Spleen (tissue), 11 donors: ENCODE data around the gene SNCB. TPM values are rescaled to one million over a fixed set of nuclear protein-coding genes. Genes with fewer than 3 reads are reported as not detected.

Experiments
- DNase-seq: peaks from one replicate; pipeline ENCODE4 v3.0.0-alpha.2; 2020
- H3K27ac ChIP-seq, 8 donors: fragments of 200-600 bp; sonication (generic) in 7 of 8; 1 replicate in 4 of 8; 2 replicates in 4 of 8; pipeline versions ENCODE4 v1.5.0 to v1.8.0; 2016 to 2021; ENCODE audit warnings: inconsistent platforms in 4 of 8, mild to moderate bottlenecking in 4 of 8, moderate library complexity in 1 of 8
- H3K27me3 ChIP-seq, 7 donors: fragments of 200-600 bp; sonication (generic) in 6 of 7; replicated peaks in 1 of 7; 1 replicate in 4 of 7; 2 replicates in 3 of 7; pipeline versions ENCODE4 v1.5.0 to v1.8.0; 2016 to 2021; ENCODE audit warnings: inconsistent platforms in 3 of 7, mild to moderate bottlenecking in 1 of 7
- H3K36me3 ChIP-seq, 6 donors: fragments of 200-600 bp; sonication (generic) in 5 of 6; 1 replicate in 4 of 6; 2 replicates in 2 of 6; pipeline versions ENCODE4 v1.5.0 to v1.8.0; 2016 to 2021; ENCODE audit warnings: inconsistent platforms in 2 of 6
- H3K4me1 ChIP-seq, 6 donors: fragments of 200-600 bp; sonication (generic) in 5 of 6; 1 replicate in 3 of 6; 2 replicates in 3 of 6; pipeline versions ENCODE4 v1.5.0 to v1.8.0; 2016 to 2021; ENCODE audit warnings: inconsistent platforms in 3 of 6
- H3K4me3 ChIP-seq, 8 donors: fragments of 200-600 bp; sonication (generic) in 7 of 8; 1 replicate in 4 of 8; 2 replicates in 4 of 8; pipeline versions ENCODE4 v1.5.0 to v1.8.0; 2016 to 2021; ENCODE audit warnings: inconsistent platforms in 4 of 8, mild to moderate bottlenecking in 4 of 8, moderate library complexity in 2 of 8
- H3K9me3 ChIP-seq, 8 donors: fragments of 200-600 bp; sonication (generic) in 7 of 8; 1 replicate in 4 of 8; 2 replicates in 4 of 8; pipeline versions ENCODE4 v1.5.0 to v1.8.0; 2016 to 2021; ENCODE audit warnings: inconsistent platforms in 4 of 8
- POLR2A ChIP-seq, 3 donors: fragments of 450-650 bp; IDR thresholded peaks; one replicate each; pipeline ENCODE4 v1.5.1; 2017; ENCODE audit warnings: antibody characterized with exemption in 3 of 3, mild to moderate bottlenecking in 1 of 3
- POLR2AphosphoS5 ChIP-seq, 3 donors: sonication (generic); formaldehyde crosslinking; IDR thresholded peaks; one replicate each; pipeline ENCODE4 v1.5.1; 2017; ENCODE audit warnings: antibody characterized with exemption in 3 of 3
- WGBS, 5 donors: extraction: QIAGEN DNeasy Blood & Tissue Kit in 3 of 5; methylation state at CpG; one replicate each; pipeline versions ENCODE4 v1.1.5 to v1.1.7; 2013 to 2018; 5-methylcytosine and 5-hydroxymethylcytosine counted together
- intact Hi-C: fragments of 100-400 bp; cut with DNase I; formaldehyde crosslinking; loops from one replicate; pipeline ENCODE4 v1.15.0; 2023; ENCODE audit warnings: low total_unique reads
- polyA plus RNA-seq, 3 donors: library from polyadenylated mRNA; stranded (reverse); fragments of 200-250 nt; gene quantifications; one replicate each; pipeline ENCODE4 v1.2.1, GENCODE V29; 2013
- total RNA-seq, 7 donors: library from RNA; depleted of rRNA in 3 of 7; stranded (reverse); fragments of >200 nt in 3 of 7; fragmentation: NEBNext Ultra II Directional in 4 of 7; extraction: Animal tissue kit (Norgen Biotek cat#: 25700) in 4 of 7; gene quantifications; one replicate each; pipeline versions ENCODE4 v1.1.0 to v1.2.1, GENCODE V29; 2016 to 2021
- TF ChIP-seq, protein P1 (sequence below), 11 experiments: fragments of 200-600 bp in 7 of 11; fragments of 450-650 bp in 4 of 11; sonication (generic) in 4 of 11; IDR thresholded peaks in 8 of 11; conservative IDR thresholded peaks in 3 of 11; 1 replicate in 7 of 11; 2 replicates in 4 of 11; pipeline versions ENCODE4 v1.4.0 to v1.8.0; 2016 to 2021; ENCODE audit warnings: antibody characterized with exemption in 11 of 11, inconsistent platforms in 4 of 11, mild to moderate bottlenecking in 1 of 11
- donor health status: healthy with polysubstance abuse.
- donor health status: DM: no; HTN: no; CAD: no; lungs with moderate emphysema.
- donor health status: DM: no; HTN: no; CAD: no.
- donor health status: Bipolar disorder and iron deficiency.
- donor health status: healthy.
- donor health status: DM: no; HTN: no; CAD: no.
- donor health status: DM: yes; HTN: yes; CAD: no.

SNCB gene
- total and polyA plus RNA-seq, 10 donors = 0.19 to 0.41 (median 0.33) TPM; not detected in 7

DNA sequence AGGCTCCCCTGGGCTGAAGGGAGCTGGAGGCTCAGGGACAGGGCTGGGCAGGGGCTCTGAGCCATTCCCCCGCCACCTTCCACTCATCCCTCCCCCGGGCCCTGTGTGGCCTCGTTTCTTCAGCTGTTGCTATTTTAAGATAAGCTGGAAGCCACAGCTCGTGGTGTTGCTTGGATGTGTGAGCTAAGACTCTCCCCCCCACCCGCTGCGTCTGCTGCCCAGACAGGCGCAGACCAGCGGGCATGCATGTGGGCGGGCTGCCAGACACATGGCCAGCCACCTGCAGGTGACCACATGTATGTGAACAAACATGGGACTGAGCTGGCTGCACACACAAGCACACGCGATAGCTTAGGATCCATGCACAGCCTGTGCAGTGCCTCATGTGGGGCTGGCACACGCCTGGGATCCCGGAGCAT is 8.7 kb downstream of the SNCB start:
- H3K36me3 ChIP-seq = no peaks in the 10 kb centered on the region
- TF ChIP-seq, protein P1, sequence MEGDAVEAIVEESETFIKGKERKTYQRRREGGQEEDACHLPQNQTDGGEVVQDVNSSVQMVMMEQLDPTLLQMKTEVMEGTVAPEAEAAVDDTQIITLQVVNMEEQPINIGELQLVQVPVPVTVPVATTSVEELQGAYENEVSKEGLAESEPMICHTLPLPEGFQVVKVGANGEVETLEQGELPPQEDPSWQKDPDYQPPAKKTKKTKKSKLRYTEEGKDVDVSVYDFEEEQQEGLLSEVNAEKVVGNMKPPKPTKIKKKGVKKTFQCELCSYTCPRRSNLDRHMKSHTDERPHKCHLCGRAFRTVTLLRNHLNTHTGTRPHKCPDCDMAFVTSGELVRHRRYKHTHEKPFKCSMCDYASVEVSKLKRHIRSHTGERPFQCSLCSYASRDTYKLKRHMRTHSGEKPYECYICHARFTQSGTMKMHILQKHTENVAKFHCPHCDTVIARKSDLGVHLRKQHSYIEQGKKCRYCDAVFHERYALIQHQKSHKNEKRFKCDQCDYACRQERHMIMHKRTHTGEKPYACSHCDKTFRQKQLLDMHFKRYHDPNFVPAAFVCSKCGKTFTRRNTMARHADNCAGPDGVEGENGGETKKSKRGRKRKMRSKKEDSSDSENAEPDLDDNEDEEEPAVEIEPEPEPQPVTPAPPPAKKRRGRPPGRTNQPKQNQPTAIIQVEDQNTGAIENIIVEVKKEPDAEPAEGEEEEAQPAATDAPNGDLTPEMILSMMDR (IDR thresholded peaks at IDR 0.05 in 8 of 11, conservative IDR thresholded peaks at IDR 0.05 in 3 of 11) = no peak
- TF ChIP-seq POLR2A (IDR thresholded peaks at IDR 0.05) (no peak), POLR2AphosphoS5 (IDR thresholded peaks at IDR 0.05) (no peak)
- peaks cover 4 to 29% (median 22%) of the 10 kb centered on the region in 6 donors for H3K4me1 ChIP-seq
- no peak overlapping the region for H3K4me3 ChIP-seq
- H3K9me3 ChIP-seq = no peaks in the 10 kb centered on the region
- intact Hi-C loops = no loop called here
- no peak for DNase-seq
- H3K27me3 ChIP-seq = peaks cover 7 to 90% (median 47%) of the 10 kb centered on the region in 7 donors
- 55 to 66% (median 62%) methylated on average over 11 to 13 of the region's 13 CpGs for WGBS, 5 donors
- no peak overlapping the region for H3K27ac ChIP-seq

DNA sequence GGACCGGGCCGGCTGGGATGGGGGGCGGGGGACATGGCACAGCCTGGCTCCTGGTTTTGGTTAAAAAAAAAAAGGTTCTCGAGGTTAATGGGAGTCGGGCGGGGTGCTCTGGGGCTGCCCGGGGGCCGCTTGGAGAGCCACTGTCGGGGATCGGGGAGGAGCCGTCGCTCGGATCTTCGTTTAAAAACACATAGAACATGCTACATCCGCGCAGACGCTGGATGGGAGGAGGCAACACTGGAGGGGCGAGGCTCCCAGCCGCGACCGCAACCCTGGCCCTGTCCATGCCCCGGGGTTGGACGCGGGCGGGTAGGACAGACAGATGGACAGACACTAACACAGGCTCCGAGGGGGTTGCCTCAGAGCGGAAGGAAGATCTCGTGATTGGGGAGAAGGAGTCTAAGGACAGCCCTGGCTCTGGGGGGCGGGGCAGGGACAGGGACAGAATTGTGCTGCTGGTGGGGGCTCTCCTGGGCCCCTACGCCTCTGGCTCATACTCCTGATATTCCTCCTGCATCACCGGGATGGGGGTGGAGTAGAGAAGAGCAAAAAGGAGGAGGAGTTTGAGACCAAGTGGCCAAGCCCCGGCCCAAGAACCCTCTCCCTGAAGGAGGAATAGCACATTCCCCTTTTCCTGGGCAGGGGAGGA is 9.9 kb downstream of the SNCB start:
- Histone ChIP-seq H3K4me1 (peaks cover 4 to 29% (median 22%) of the 10 kb centered on the region in 6 donors), H3K4me3 (peak overlapping the region in 1 of 8 donors; percentile 53), H3K9me3 (no peaks in the 10 kb centered on the region), H3K27ac (no peak overlapping the region), H3K36me3 (no peaks in the 10 kb centered on the region), H3K27me3 (peaks cover 7 to 90% (median 58%) of the 10 kb centered on the region in 7 donors)
- 6 to 11% (median 7%) methylated on average over 32 of the region's 32 CpGs for whole genome bisulfite sequencing, 5 donors
- intact Hi-C loops = no loop called here
- TF ChIP-seq, protein P1 (IDR thresholded peaks at IDR 0.05 in 8 of 11, conservative IDR thresholded peaks at IDR 0.05 in 3 of 11) = no peak
- TF ChIP-seq POLR2A (IDR thresholded peaks at IDR 0.05) (no peak), POLR2AphosphoS5 (IDR thresholded peaks at IDR 0.05) (no peak)
- DNase-seq = no peak

DNA sequence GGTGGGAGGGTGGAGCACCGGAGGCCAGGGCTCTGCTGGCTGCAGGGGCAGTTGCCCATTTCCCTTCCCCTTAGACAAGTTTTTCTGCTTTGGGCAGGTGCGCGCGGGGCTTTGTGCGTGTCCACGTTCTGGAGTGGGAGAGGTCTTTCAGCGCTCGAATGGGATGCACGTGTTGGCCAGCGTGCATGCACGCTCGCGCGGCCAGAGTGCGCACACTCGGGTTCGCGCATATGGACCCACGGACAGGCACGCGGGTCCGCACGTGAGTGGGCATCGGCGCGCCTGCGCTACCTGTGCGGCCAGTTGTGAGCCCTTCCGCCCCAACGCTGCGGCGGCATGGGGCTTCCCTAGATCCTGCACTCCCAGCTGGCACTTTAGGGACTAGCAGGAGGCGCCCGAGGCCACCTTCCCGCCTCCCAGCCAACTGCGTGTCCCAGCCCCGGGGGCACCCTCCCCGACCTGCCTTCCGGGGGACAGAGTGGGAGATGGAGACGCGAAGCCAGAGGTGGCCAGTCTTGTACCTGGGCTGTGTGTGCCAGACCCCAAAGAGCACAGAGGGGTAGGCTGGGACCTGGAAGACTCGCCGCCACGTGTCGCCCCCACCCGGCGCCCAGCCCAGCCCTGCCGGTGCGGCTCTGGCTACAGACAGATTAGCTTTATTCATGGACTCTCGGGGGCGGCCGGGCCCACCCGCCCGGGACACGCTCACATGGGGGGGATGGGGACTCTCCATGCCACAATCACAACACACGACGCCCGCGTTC is 10.6 kb downstream of the SNCB start:
- peak overlapping the region in 5 of 8 donors; percentile 6 to 53 (median 8) for H3K4me3 ChIP-seq
- H3K27me3 ChIP-seq = peaks cover 7 to 92% (median 59%) of the 10 kb centered on the region in 7 donors

More for the DNA sequence above, 10.6 kb downstream of the SNCB start:
- intact Hi-C loops = no loop called here
- Histone ChIP-seq H3K9me3 (no peaks in the 10 kb centered on the region), H3K4me1 (peaks cover 4 to 29% (median 22%) of the 10 kb centered on the region in 6 donors), H3K36me3 (no peaks in the 10 kb centered on the region), H3K27ac (no peak overlapping the region)
- 6 to 21% (median 17%) methylated on average over 17 to 59 of the region's 59 CpGs for WGBS, 5 donors
- DNase-seq = no peak
- TF ChIP-seq POLR2A (IDR thresholded peaks at IDR 0.05) = no peak
- TF ChIP-seq, protein P1 (IDR thresholded peaks at IDR 0.05 in 8 of 11, conservative IDR thresholded peaks at IDR 0.05 in 3 of 11) = peak in 2 of 11 experiments; percentile 2 to 25
- no peak for TF ChIP-seq POLR2AphosphoS5 (IDR thresholded peaks at IDR 0.05)
